Body of pancreas (tissue), 4 donors: ENCODE results near the gene CASR.

Experiments
- POLR2A ChIP-seq, 3 donors: fragments of 450-650 bp; IDR thresholded peaks; one replicate each; pipeline ENCODE4 v1.6.1; 2016; ENCODE audit warnings: antibody characterized with exemption in 3 of 3, mild to moderate bottlenecking in 2 of 3
- TF ChIP-seq, protein P1 (sequence below), 7 experiments: fragments of 450-650 bp in 4 of 7; fragments of 200-600 bp in 3 of 7; sonication (generic) in 3 of 7; IDR thresholded peaks; one replicate each; pipeline ENCODE4 v1.5.1; 2016 to 2019; ENCODE audit warnings: antibody characterized with exemption in 7 of 7

DNA sequence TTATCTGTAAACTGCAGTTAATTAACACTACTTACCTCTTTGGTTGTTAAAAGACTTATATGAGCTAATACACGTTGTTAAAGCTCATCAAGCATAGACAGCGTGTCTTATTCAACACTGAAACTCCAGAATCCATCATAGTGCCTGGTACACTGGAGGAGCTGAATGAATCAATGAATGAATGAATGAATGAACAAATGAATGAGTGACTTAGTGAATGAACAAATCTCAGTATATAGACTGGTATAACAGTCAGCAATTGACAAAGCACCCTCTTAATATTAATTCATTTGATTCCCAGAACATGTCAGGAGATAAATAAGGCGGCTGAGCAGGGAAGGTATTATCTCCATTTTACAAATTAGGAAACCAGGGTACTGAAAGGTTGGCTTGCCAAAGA lies 7.1 kb downstream of the CASR start:
- TF ChIP-seq, protein P1, sequence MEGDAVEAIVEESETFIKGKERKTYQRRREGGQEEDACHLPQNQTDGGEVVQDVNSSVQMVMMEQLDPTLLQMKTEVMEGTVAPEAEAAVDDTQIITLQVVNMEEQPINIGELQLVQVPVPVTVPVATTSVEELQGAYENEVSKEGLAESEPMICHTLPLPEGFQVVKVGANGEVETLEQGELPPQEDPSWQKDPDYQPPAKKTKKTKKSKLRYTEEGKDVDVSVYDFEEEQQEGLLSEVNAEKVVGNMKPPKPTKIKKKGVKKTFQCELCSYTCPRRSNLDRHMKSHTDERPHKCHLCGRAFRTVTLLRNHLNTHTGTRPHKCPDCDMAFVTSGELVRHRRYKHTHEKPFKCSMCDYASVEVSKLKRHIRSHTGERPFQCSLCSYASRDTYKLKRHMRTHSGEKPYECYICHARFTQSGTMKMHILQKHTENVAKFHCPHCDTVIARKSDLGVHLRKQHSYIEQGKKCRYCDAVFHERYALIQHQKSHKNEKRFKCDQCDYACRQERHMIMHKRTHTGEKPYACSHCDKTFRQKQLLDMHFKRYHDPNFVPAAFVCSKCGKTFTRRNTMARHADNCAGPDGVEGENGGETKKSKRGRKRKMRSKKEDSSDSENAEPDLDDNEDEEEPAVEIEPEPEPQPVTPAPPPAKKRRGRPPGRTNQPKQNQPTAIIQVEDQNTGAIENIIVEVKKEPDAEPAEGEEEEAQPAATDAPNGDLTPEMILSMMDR (IDR thresholded peaks at IDR 0.05): no peak
- TF ChIP-seq POLR2A (IDR thresholded peaks at IDR 0.05): no peak
